ENCODE data around the gene NTRK3.
"Not testable (repeated sequence)": the region's sequence is repeated elsewhere in the genome, so short reads cannot be mapped to it uniquely, and the experiment has no call there.

Gene NTRK3

GRCh38 chr15:88076328-88076727 is 180.2 kb downstream of the NTRK3 start:
- no peak for DNase-seq (ENCODE audit: low read depth in 3 of 3, low spot score in 1 of 3)

GRCh38 chr15:88075102-88075501 is 181.4 kb downstream of the NTRK3 start:
- no peak for DNase-seq (ENCODE audit: low read depth in 3 of 3, low spot score in 1 of 3)

- DNase-seq (ENCODE audit: low read depth in 3 of 3, low spot score in 1 of 3), result no peak
These were observed 182.2 kb downstream of the NTRK3 start for GRCh38 chr15:88074386-88074785.

- no peak for DNase-seq (ENCODE audit: low read depth in 3 of 3, low spot score in 1 of 3)
These were observed 183.2 kb downstream of the NTRK3 start for GRCh38 chr15:88073391-88073691.

GRCh38 chr15:88072598-88073390 is 183.7 kb downstream of the NTRK3 start:
- DNase-seq (ENCODE audit: low read depth in 3 of 3, low spot score in 1 of 3), result no peak

- DNase-seq (ENCODE audit: low read depth in 3 of 3, low spot score in 1 of 3), result not testable (repeated sequence)
These were observed 184.4 kb downstream of the NTRK3 start for GRCh38 chr15:88072133-88072532.

- DNase-seq (ENCODE audit: low read depth in 3 of 3, low spot score in 1 of 3), result no peak
These were observed 185.4 kb downstream of the NTRK3 start for GRCh38 chr15:88071141-88071540.

- no peak for DNase-seq (ENCODE audit: low read depth in 3 of 3, low spot score in 1 of 3)
These were observed 187.0 kb downstream of the NTRK3 start for GRCh38 chr15:88069561-88069960.

GRCh38 chr15:88067331-88067685 is 189.2 kb downstream of the NTRK3 start:
- DNase-seq (ENCODE audit: low read depth in 3 of 3, low spot score in 1 of 3), result no peak

GRCh38 chr15:88066636-88067330 is 189.8 kb downstream of the NTRK3 start:
- no peak for DNase-seq (ENCODE audit: low read depth in 3 of 3, low spot score in 1 of 3)

GRCh38 chr15:88061452-88061851 is 195.1 kb downstream of the NTRK3 start:
- no peak for DNase-seq (ENCODE audit: low read depth in 3 of 3, low spot score in 1 of 3)

- no peak for DNase-seq (ENCODE audit: low read depth in 3 of 3, low spot score in 1 of 3)
These were observed 196.2 kb downstream of the NTRK3 start for GRCh38 chr15:88060383-88060782.

GRCh38 chr15:88057836-88058235 is 198.7 kb downstream of the NTRK3 start:
- DNase-seq (ENCODE audit: low read depth in 3 of 3, low spot score in 1 of 3), result no peak

GRCh38 chr15:88049506-88049905 is 207.0 kb downstream of the NTRK3 start:
- no peak for DNase-seq (ENCODE audit: low read depth in 3 of 3, low spot score in 1 of 3)

- no peak for DNase-seq (ENCODE audit: low read depth in 3 of 3, low spot score in 1 of 3)
These were observed 207.8 kb downstream of the NTRK3 start for GRCh38 chr15:88048755-88049154.

GRCh38 chr15:88048237-88048636 is 208.3 kb downstream of the NTRK3 start:
- no peak for DNase-seq (ENCODE audit: low read depth in 3 of 3, low spot score in 1 of 3)

- DNase-seq (ENCODE audit: low read depth in 3 of 3, low spot score in 1 of 3), result no peak
These were observed 209.9 kb downstream of the NTRK3 start for GRCh38 chr15:88046576-88047129.

GRCh38 chr15:88043396-88043795 is 213.1 kb downstream of the NTRK3 start:
- no peak for DNase-seq (ENCODE audit: low read depth in 3 of 3, low spot score in 1 of 3)

GRCh38 chr15:88042047-88042446 is 214.5 kb downstream of the NTRK3 start:
- DNase-seq (ENCODE audit: low read depth in 3 of 3, low spot score in 1 of 3), result no peak

GRCh38 chr15:88040516-88040915 is 216.0 kb downstream of the NTRK3 start:
- no peak for DNase-seq (ENCODE audit: low read depth in 3 of 3, low spot score in 1 of 3)

- DNase-seq (ENCODE audit: low read depth in 3 of 3, low spot score in 1 of 3), result no peak
These were observed 218.3 kb downstream of the NTRK3 start for GRCh38 chr15:88038261-88038660.

GRCh38 chr15:88036154-88036839 is 220.2 kb downstream of the NTRK3 start:
- no peak for DNase-seq (ENCODE audit: low read depth in 3 of 3, low spot score in 1 of 3)
